Testis (tissue), 2 donors: ENCODE data around the gene SMAD6.

Experiments
- CTCF ChIP-seq, 3 experiments: fragments of 450-650 bp in 2 of 3; fragments of 200-600 bp in 1 of 3; sonication (generic) in 1 of 3; IDR thresholded peaks; one replicate each; pipeline ENCODE4 v1.5.1; 2016 to 2019; ENCODE audit warnings: antibody characterized with exemption in 3 of 3, mild to moderate bottlenecking in 2 of 3, moderate library complexity in 1 of 3
- POLR2A ChIP-seq: fragments of 450-650 bp; IDR thresholded peaks from one replicate; pipeline ENCODE4 v1.6.1; 2017; ENCODE audit warnings: antibody characterized with exemption, mild to moderate bottlenecking, moderate library complexity

DNA sequence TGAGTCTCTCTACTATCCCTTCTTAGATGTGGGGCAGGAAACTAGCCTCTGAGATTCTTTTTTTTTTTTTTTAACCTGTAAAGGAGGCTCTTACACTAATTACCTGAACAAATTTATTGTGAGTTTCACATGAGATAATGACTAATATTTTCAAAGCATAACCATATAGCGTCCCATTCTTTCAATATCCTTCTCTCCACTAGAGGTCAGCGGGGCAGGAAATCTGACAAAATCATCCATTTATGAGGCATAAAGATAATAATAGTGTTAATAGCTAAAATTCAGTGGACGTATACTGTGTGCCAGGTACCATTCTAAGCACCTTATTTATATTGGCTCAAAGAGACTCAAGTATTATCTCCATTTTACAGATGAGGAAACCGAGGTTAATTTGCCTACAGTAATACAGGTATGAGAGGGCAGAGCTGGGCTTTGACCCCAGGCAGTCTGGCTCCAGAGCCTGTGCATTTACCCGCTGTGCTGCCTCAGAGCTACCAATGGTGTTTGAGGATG is 16.3 kb upstream of the SMAD6 start:
- TF ChIP-seq CTCF (IDR thresholded peaks at IDR 0.05) (no peak), POLR2A (no peak)
